Gastrocnemius medialis (tissue), 4 donors: ENCODE measurements around the gene DDX21.

Source experiments
- POLR2A ChIP-seq, 2 donors: fragments of 450-650 bp; IDR thresholded peaks; one replicate each; pipeline ENCODE4 v1.6.1; 2017; ENCODE audit warnings: antibody characterized with exemption in 2 of 2, mild to moderate bottlenecking in 2 of 2, moderate library complexity in 2 of 2
- TF ChIP-seq, protein P1 (sequence below), 5 experiments: fragments of 450-650 bp in 3 of 5; fragments of 200-600 bp in 2 of 5; sonication (generic) in 2 of 5; IDR thresholded peaks in 4 of 5; conservative IDR thresholded peaks in 1 of 5; 1 replicate in 4 of 5; 2 replicates in 1 of 5; pipeline ENCODE4 v1.5.1; 2016 to 2019; ENCODE audit warnings: antibody characterized with exemption in 5 of 5, mild to moderate bottlenecking in 3 of 5, moderate library complexity in 3 of 5

DNA sequence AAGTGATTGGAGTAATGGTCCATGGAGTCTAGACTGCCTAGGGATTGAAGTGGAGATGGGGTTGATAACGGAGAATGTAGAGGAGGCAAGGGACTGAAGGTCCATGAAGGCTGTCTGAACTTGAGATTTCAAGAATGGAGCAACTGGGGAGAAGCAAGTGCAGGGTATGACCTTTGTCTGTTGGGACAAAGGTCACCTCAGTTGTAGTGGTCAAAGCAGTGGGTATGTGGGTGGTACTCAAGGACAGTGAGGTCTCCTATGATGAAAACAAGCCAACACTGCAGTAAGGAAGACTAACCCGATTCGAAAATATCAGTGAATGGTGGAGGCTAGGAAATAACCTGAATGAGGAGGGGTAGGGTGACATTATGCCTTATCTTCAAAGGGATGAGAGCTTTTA is 5.4 kb upstream of the DDX21 start:
- TF ChIP-seq, protein P1, sequence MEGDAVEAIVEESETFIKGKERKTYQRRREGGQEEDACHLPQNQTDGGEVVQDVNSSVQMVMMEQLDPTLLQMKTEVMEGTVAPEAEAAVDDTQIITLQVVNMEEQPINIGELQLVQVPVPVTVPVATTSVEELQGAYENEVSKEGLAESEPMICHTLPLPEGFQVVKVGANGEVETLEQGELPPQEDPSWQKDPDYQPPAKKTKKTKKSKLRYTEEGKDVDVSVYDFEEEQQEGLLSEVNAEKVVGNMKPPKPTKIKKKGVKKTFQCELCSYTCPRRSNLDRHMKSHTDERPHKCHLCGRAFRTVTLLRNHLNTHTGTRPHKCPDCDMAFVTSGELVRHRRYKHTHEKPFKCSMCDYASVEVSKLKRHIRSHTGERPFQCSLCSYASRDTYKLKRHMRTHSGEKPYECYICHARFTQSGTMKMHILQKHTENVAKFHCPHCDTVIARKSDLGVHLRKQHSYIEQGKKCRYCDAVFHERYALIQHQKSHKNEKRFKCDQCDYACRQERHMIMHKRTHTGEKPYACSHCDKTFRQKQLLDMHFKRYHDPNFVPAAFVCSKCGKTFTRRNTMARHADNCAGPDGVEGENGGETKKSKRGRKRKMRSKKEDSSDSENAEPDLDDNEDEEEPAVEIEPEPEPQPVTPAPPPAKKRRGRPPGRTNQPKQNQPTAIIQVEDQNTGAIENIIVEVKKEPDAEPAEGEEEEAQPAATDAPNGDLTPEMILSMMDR (IDR thresholded peaks at IDR 0.05 in 4 of 5, conservative IDR thresholded peaks at IDR 0.05 in 1 of 5) = no peak
- no peak for TF ChIP-seq POLR2A (IDR thresholded peaks at IDR 0.05)
